Endothelial cell of umbilical vein (primary cell): Measurements from ENCODE around the gene ATP6V0E2. TPM values are rescaled to one million over a fixed set of nuclear protein-coding genes. Genes with fewer than 3 reads are reported as not detected.
A peak's percentile ranks its signal among the peaks of the same experiment; 100 is the strongest.
"Not testable (repeated sequence)": the region's sequence is repeated elsewhere in the genome, so short reads cannot be mapped to it uniquely, and the experiment has no call there.

ENCODE experiments used
- BruUV-seq: library from RNA; stranded (reverse); fragments of 400-500 nt; replicated peaks from 2 replicates; lab custom pipeline; 2021; lab: Mats Ljungman, UMichigan
- CTCF ChIA-PET: fragments of 300-600, 350-600 bp; sonication (Branson Sonifier 250); formaldehyde crosslinking; loops from one replicate; lab custom pipeline; 2021; ENCODE audit warnings: antibody characterized with exemption, inconsistent platforms; lab: Charles Lee
- POLR2A ChIA-PET: fragments of 300-600, 350-600 bp; sonication (Branson Sonifier 250); formaldehyde crosslinking; loops from one replicate; lab custom pipeline; 2021; ENCODE audit warnings: antibody characterized with exemption, inconsistent platforms; lab: Charles Lee
- DNase-seq: peaks from one replicate; pipeline ENCODE4 v3.0.0-alpha.2; 2011; ENCODE audit warnings: low read depth, low spot score
- FAIRE-seq: peaks from 2 replicates; lab custom pipeline; 2011; peaks lifted over from hg19 to GRCh38; lab: Jason Lieb, UNC
- H2AFZ ChIP-seq: 2 replicates; pipeline ENCODE4 v1.6.0; 2012; ENCODE audit warnings: low read depth, low read length, control low read depth, inconsistent platforms
- H3K27ac ChIP-seq: 2 replicates; pipeline ENCODE4 v1.5.1; 2011; ENCODE audit warnings: low read depth, mild to moderate bottlenecking, control low read depth, low read length, moderate library complexity; ENCODE audit not compliant: insufficient read depth
- H3K27me3 ChIP-seq, 2 experiments: 2 replicates each; pipeline versions ENCODE4 v1.6.0 to v1.6.1; 2011; ENCODE audit warnings: low read length in 2 of 2, mixed read lengths in 1 of 2; ENCODE audit not compliant: control insufficient read depth in 2 of 2, insufficient read depth in 2 of 2
- H3K36me3 ChIP-seq, 2 experiments: 2 replicates in 1 of 2; 3 replicates in 1 of 2; pipeline ENCODE4 v1.5.1; 2011; ENCODE audit warnings: low read length in 2 of 2, mild to moderate bottlenecking in 1 of 2, moderate library complexity in 1 of 2; ENCODE audit not compliant: control insufficient read depth in 2 of 2, insufficient read depth in 2 of 2; ENCODE audit errors: extremely low read depth in 1 of 2
- H3K4me1 ChIP-seq: 3 replicates; pipeline ENCODE4 v1.5.1; 2011; ENCODE audit warnings: mild to moderate bottlenecking, low read length; ENCODE audit not compliant: control insufficient read depth, insufficient read depth; ENCODE audit errors: extremely low read depth
- H3K4me2 ChIP-seq: 2 replicates; pipeline ENCODE4 v1.6.1; 2011; ENCODE audit warnings: low read length, control low read depth, mixed read lengths; ENCODE audit not compliant: insufficient read depth
- H3K4me3 ChIP-seq, 3 experiments: fragments of 200-600 bp in 1 of 3; sonication (generic), shearing (Covaris generic) in 1 of 3; replicated peaks in 1 of 3; 2 replicates each; pipeline ENCODE4 v1.5.1; 2011 to 2016; ENCODE audit warnings: control low read depth in 3 of 3, low read length in 3 of 3, mild to moderate bottlenecking in 2 of 3, inconsistent platforms in 1 of 3, low read depth in 1 of 3, moderate library complexity in 1 of 3; ENCODE audit not compliant: insufficient read depth in 1 of 3
- H3K79me2 ChIP-seq: 2 replicates; pipeline ENCODE4 v1.6.0; 2012; ENCODE audit warnings: low read length, inconsistent platforms; ENCODE audit not compliant: control insufficient read depth, insufficient read depth
- H3K9ac ChIP-seq: replicated peaks from 2 replicates; pipeline ENCODE3; 2011; ENCODE audit warnings: low read length, control low read depth; ENCODE audit not compliant: insufficient read depth; ENCODE audit errors: extremely low read depth
- H3K9me1 ChIP-seq: replicated peaks from 3 replicates; pipeline ENCODE4 v1.6.0; 2011; ENCODE audit warnings: mild to moderate bottlenecking, low read length; ENCODE audit not compliant: control insufficient read depth, insufficient read depth; ENCODE audit errors: extremely low read depth
- H3K9me3 ChIP-seq: replicated peaks from 2 replicates; pipeline ENCODE4 v1.5.1; 2012; ENCODE audit warnings: low read length, inconsistent platforms; ENCODE audit not compliant: control insufficient read depth, insufficient read depth
- H4K20me1 ChIP-seq: replicated peaks from 2 replicates; pipeline ENCODE3; 2011; ENCODE audit warnings: mild to moderate bottlenecking, low read length; ENCODE audit not compliant: control insufficient read depth, insufficient read depth; ENCODE audit errors: extremely low read depth
- EZH2 ChIP-seq: IDR thresholded peaks from 2 replicates; pipeline ENCODE4 v1.6.1; 2012; ENCODE audit warnings: borderline replicate concordance, low read depth, mild to moderate bottlenecking, moderate library complexity, low read length, inconsistent platforms; ENCODE audit not compliant: severe bottlenecking
- FOS ChIP-seq: IDR thresholded peaks from 2 replicates; pipeline ENCODE4 v1.6.1; 2011; ENCODE audit warnings: mild to moderate bottlenecking, low read length, moderate library complexity, borderline replicate concordance; ENCODE audit not compliant: insufficient read depth
- GATA2 ChIP-seq: IDR thresholded peaks from 2 replicates; pipeline ENCODE4 v1.7.0; 2011; ENCODE audit warnings: low read depth, mild to moderate bottlenecking, moderate library complexity, mixed read lengths, low read length; ENCODE audit not compliant: insufficient read length, insufficient read depth
- JUN ChIP-seq: IDR thresholded peaks from 2 replicates; pipeline ENCODE4 v1.6.1; 2011; ENCODE audit warnings: borderline replicate concordance, low read depth; ENCODE audit not compliant: insufficient read length, insufficient read depth
- MAX ChIP-seq: IDR thresholded peaks from 2 replicates; pipeline ENCODE4 v1.6.1; 2011; ENCODE audit not compliant: insufficient read depth, insufficient read length
- MYC ChIP-seq: IDR thresholded peaks from one replicate; pipeline ENCODE4 v1.6.1; 2011; ENCODE audit warnings: mild to moderate bottlenecking, low read depth, low read length
- POLR2A ChIP-seq: IDR thresholded peaks from 2 replicates; pipeline ENCODE4 v1.6.1; 2012; ENCODE audit warnings: low read depth, mild to moderate bottlenecking, control low read depth, low read length
- POLR2AphosphoS5 ChIP-seq: IDR thresholded peaks from 2 replicates; pipeline ENCODE4 v1.6.1; 2012; ENCODE audit warnings: low read depth, mild to moderate bottlenecking, control low read depth, low read length, moderate library complexity; ENCODE audit not compliant: insufficient read depth
- dilution Hi-C: fragments of 300-500 bp; cut with MboI; formaldehyde crosslinking; loops from one replicate; pipeline ENCODE4 v1.15.0; 2019; ENCODE audit warnings: low sequenced_read_pairs; ENCODE audit not compliant: extremely low pct_ligation_motif_present
- intact Hi-C: fragments of 100-400 bp; cut with micrococcal nuclease; formaldehyde crosslinking; loops from one replicate; pipeline ENCODE4 v1.10.0; 2022
- polyA plus RNA-seq, 4 experiments: library from polyadenylated mRNA; depleted of rRNA in 3 of 4; stranded (reverse) in 3 of 4; unstranded in 1 of 4; fragments of >200 nt; gene quantifications; 2 replicates each; pipeline versions ENCODE4 v1.2.1 to v1.2.3, GENCODE V29; 2011 to 2012; ENCODE audit warnings: missing spikeins in 1 of 4
- total RNA-seq: library from RNA; stranded (reverse); gene quantifications from 2 replicates; pipeline ENCODE4 v1.2.3, GENCODE V29; 2021
- TF ChIP-seq, protein P1 (sequence below), 2 donors: IDR thresholded peaks; 1 replicate in 1 of 2; 2 replicates in 1 of 2; pipeline ENCODE4 v1.5.1; 2011; ENCODE audit warnings: low read length in 2 of 2, mild to moderate bottlenecking in 2 of 2, moderate library complexity in 2 of 2, control low read depth in 1 of 2, inconsistent platforms in 1 of 2, low read depth in 1 of 2; ENCODE audit not compliant: insufficient read depth in 1 of 2; ENCODE audit errors: extremely low read depth in 1 of 2

The ATP6V0E2 gene
- total and polyA plus RNA-seq, 2 donors (not counting 3 experiments of a cell fraction or from before 2014, with no cell fraction given): 27.8 to 36.8 TPM

- FAIRE-seq (no peak), DNase-seq (no peak)
- ChIA-PET CTCF (no interaction called here), POLR2A (no interaction called here)
- Histone ChIP-seq H3K4me1 (no peaks in the 10 kb centered on the region), H3K9me1 (no peaks in the 10 kb centered on the region), H3K4me2 (no peak overlapping the region), H3K36me3 (no peaks in the 10 kb centered on the region), H4K20me1 (no peaks in the 10 kb centered on the region), H3K4me3 (no peak overlapping the region), H3K79me2 (no peaks in the 10 kb centered on the region), H3K9me3 (no peaks in the 10 kb centered on the region), H3K27me3 (no peaks in the 10 kb centered on the region), H3K9ac (no peak overlapping the region), H3K27ac (no peak overlapping the region), H2AFZ (no peak overlapping the region)
- intact Hi-C loops (no loop called here), dilution Hi-C loops (no loop called here)
- BruUV-seq: no TSS peak
- TF ChIP-seq EZH2: no peak
- TF ChIP-seq POLR2A: no peak
- no peak for TF ChIP-seq MYC
- no peak for TF ChIP-seq GATA2
- TF ChIP-seq, protein P1, sequence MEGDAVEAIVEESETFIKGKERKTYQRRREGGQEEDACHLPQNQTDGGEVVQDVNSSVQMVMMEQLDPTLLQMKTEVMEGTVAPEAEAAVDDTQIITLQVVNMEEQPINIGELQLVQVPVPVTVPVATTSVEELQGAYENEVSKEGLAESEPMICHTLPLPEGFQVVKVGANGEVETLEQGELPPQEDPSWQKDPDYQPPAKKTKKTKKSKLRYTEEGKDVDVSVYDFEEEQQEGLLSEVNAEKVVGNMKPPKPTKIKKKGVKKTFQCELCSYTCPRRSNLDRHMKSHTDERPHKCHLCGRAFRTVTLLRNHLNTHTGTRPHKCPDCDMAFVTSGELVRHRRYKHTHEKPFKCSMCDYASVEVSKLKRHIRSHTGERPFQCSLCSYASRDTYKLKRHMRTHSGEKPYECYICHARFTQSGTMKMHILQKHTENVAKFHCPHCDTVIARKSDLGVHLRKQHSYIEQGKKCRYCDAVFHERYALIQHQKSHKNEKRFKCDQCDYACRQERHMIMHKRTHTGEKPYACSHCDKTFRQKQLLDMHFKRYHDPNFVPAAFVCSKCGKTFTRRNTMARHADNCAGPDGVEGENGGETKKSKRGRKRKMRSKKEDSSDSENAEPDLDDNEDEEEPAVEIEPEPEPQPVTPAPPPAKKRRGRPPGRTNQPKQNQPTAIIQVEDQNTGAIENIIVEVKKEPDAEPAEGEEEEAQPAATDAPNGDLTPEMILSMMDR (IDR thresholded peaks at IDR 0.05; ENCODE audit: extremely low read depth in 1 of 2, insufficient read depth in 1 of 2, low read depth in 1 of 2, low read length in 2 of 2): no peak
- no peak for TF ChIP-seq POLR2AphosphoS5
- no peak for TF ChIP-seq FOS
- no peak for TF ChIP-seq JUN
- no peak for TF ChIP-seq MAX
Observed at GRCh38 chr7:149887311-149887710, 13.5 kb downstream of the ATP6V0E2 start.

- H3K4me3 ChIP-seq, BruUV-seq: not testable (repeated sequence)
Observed at GRCh38 chr7:149890715-149891114, 16.9 kb downstream of the ATP6V0E2 start.

DNA sequence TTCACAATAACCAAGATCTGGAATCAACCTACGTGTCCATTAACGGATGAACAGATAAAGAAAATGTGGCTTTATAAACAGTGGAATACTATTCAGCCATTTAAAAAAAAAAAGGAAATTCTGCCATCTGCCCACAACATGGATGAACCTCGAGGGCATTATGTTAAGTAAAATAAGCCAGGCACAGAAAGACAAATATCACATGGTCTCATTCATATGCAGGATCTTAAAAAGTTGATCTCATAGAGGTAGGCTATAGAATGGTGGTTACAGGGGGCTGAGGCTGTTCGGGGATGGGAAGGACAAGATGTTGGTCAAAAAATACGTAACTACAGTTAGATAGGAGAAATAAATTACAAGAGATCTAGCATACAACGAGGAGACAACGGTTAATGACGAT lies 21.2 kb downstream of the ATP6V0E2 start:
- POLR2A ChIA-PET, H3K27ac ChIP-seq, dilution Hi-C loops, CTCF ChIA-PET, DNase-seq, H3K4me3 ChIP-seq, intact Hi-C loops, H3K9ac ChIP-seq, FAIRE-seq, H3K79me2 ChIP-seq, H4K20me1 ChIP-seq, H3K27me3 ChIP-seq, H3K9me3 ChIP-seq, H2AFZ ChIP-seq, H3K36me3 ChIP-seq, H3K4me1 ChIP-seq, H3K9me1 ChIP-seq, H3K4me2 ChIP-seq, BruUV-seq: not testable (repeated sequence)

More at GRCh38 chr7:149890715-149891114, 16.9 kb downstream of the ATP6V0E2 start:
- H3K4me2 ChIP-seq, H3K4me1 ChIP-seq, H3K27me3 ChIP-seq, POLR2A ChIA-PET, H4K20me1 ChIP-seq, H3K9me1 ChIP-seq, intact Hi-C loops, H3K9me3 ChIP-seq, dilution Hi-C loops, H3K27ac ChIP-seq, CTCF ChIA-PET, H3K36me3 ChIP-seq, H3K9ac ChIP-seq, H3K79me2 ChIP-seq, H2AFZ ChIP-seq, DNase-seq: not testable (repeated sequence)
- FAIRE-seq: peak; percentile 26
